SIG-M5 (cell line): ENCODE data around the gene COQ8A.

ENCODE experiments used
- DNase-seq: peaks from one replicate; lab custom pipeline; 2025; lab: John Stamatoyannopoulos, UW

The COQ8A gene

DNA sequence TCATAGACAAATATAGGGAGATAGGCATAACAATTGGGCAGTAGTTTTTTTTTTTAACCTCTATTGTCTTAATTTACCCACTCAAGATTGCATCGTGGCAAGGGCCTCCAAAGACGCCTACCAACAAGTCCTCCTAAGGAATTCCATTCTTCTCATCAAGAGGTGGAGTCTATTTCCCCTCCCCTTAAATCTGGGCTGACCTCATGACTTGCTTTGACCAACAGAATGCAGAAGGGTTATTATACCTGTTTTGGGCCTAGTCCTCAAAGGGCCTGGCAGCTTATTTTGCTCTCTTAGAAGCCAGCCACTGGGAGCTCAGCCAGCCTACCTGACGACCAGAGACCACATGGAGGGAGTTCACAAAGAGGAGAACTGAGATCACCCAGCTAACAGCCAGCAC is 92.3 kb downstream of the COQ8A start:
- no peak for DNase-seq

DNA sequence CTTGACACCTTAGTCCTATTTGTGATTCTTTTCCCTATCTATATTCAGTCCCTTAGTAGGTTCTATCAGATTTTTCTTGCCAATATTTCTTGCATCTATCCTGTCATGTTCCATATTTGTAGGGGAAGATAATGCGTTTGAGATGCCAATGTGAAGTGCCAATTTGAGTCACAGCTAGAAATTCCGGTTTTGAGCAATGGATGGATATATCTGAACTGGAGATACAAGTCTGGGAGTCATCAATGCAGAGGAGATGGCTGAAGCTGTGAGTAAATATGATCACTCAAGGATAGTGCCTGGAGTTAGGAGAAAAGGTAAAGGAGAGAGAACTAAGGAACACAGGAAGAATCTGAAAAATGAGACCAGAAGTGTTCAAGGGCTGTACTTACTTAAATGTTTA is 93.8 kb downstream of the COQ8A start:
- no peak for DNase-seq

GRCh38 chr1:227035316-227035715 is 95.2 kb downstream of the COQ8A start:
- DNase-seq, result no peak

GRCh38 chr1:227037121-227037520 is 97.0 kb downstream of the COQ8A start:
- DNase-seq, result no peak
